Mesenchymal stem cell (in vitro differentiated cells and primary cell): Measurements from ENCODE around the gene TEX54.
"Not testable (repeated sequence)": the region's sequence is repeated elsewhere in the genome, so short reads cannot be mapped to it uniquely, and the experiment has no call there.

Source experiments
- DNase-seq: peaks from one replicate; pipeline ENCODE4 v3.0.0-alpha.2; 2013
- H2AFZ ChIP-seq: one replicate; pipeline ENCODE4 v1.6.1; 2013; ENCODE audit warnings: low read depth, mild to moderate bottlenecking, control low read depth, inconsistent platforms, low read length, moderate library complexity
- H2AK5ac ChIP-seq: 2 replicates; pipeline ENCODE4 v1.6.1; 2013; ENCODE audit warnings: low read length, moderate library complexity, mild to moderate bottlenecking, inconsistent platforms; ENCODE audit not compliant: severe bottlenecking
- H2BK120ac ChIP-seq: one replicate; pipeline ENCODE4 v1.6.1; 2013; ENCODE audit warnings: low read depth, mild to moderate bottlenecking, inconsistent platforms, low read length, moderate library complexity
- H2BK12ac ChIP-seq, 2 experiments: one replicate each; pipeline ENCODE4 v1.6.1; 2013; ENCODE audit warnings: inconsistent platforms in 2 of 2, low read length in 2 of 2, mild to moderate bottlenecking in 2 of 2, moderate library complexity in 2 of 2, control low read depth in 1 of 2
- H2BK15ac ChIP-seq: one replicate; pipeline ENCODE4 v1.6.1; 2013; ENCODE audit warnings: mild to moderate bottlenecking, low read depth, inconsistent platforms; ENCODE audit not compliant: poor library complexity, severe bottlenecking
- H2BK5ac ChIP-seq: 2 replicates; pipeline ENCODE4 v1.6.1; 2013; ENCODE audit warnings: low read depth, mild to moderate bottlenecking, low read length, control low read depth, inconsistent platforms; ENCODE audit not compliant: poor library complexity, severe bottlenecking
- H3K14ac ChIP-seq, 2 experiments: one replicate each; pipeline ENCODE4 v1.6.1; 2013; ENCODE audit warnings: inconsistent platforms in 2 of 2, low read length in 2 of 2, control low read depth in 1 of 2, mild to moderate bottlenecking in 1 of 2, moderate library complexity in 1 of 2
- H3K18ac ChIP-seq, 2 experiments: one replicate each; pipeline ENCODE4 v1.6.1; 2013; ENCODE audit warnings: inconsistent platforms in 2 of 2, low read length in 2 of 2, control low read depth in 1 of 2, low read depth in 1 of 2, mild to moderate bottlenecking in 1 of 2
- H3K23ac ChIP-seq, 2 experiments: one replicate each; pipeline ENCODE4 v1.6.1; 2013; ENCODE audit warnings: inconsistent platforms in 2 of 2, low read length in 2 of 2, mild to moderate bottlenecking in 2 of 2, moderate library complexity in 2 of 2, control low read depth in 1 of 2
- H3K27ac ChIP-seq: 2 replicates; pipeline ENCODE4 v1.5.1; 2013; ENCODE audit warnings: mild to moderate bottlenecking, moderate library complexity, low read length, control low read depth, inconsistent platforms; ENCODE audit not compliant: poor library complexity, severe bottlenecking
- H3K27me3 ChIP-seq, 2 experiments: 2 replicates each; pipeline versions ENCODE4 v1.6.1 to v1.7.0; 2013; ENCODE audit warnings: low read length in 2 of 2, mild to moderate bottlenecking in 2 of 2, moderate library complexity in 2 of 2, control low read depth in 1 of 2, inconsistent platforms in 1 of 2; ENCODE audit not compliant: control insufficient read depth in 1 of 2, insufficient read depth in 1 of 2
- H3K36me3 ChIP-seq, 2 experiments: 2 replicates each; pipeline versions ENCODE4 v1.6.1 to v1.7.0; 2013; ENCODE audit warnings: low read length in 2 of 2, control low read depth in 1 of 2, inconsistent platforms in 1 of 2, low read depth in 1 of 2, mild to moderate bottlenecking in 1 of 2; ENCODE audit not compliant: insufficient read depth in 2 of 2, control insufficient read depth in 1 of 2
- H3K4ac ChIP-seq, 2 experiments: one replicate each; pipeline ENCODE4 v1.6.1; 2013; ENCODE audit warnings: inconsistent platforms in 2 of 2, low read length in 2 of 2, mild to moderate bottlenecking in 2 of 2, moderate library complexity in 2 of 2, control low read depth in 1 of 2, low read depth in 1 of 2
- H3K4me1 ChIP-seq: 2 replicates; pipeline ENCODE4 v1.6.1; 2013; ENCODE audit warnings: low read depth, low read length, control low read depth; ENCODE audit not compliant: control insufficient read depth, insufficient read depth
- H3K4me2 ChIP-seq: 2 replicates; pipeline ENCODE4 v1.6.1; 2013; ENCODE audit warnings: low read length, mild to moderate bottlenecking, inconsistent platforms; ENCODE audit not compliant: poor library complexity, severe bottlenecking
- H3K4me3 ChIP-seq, 2 experiments: 2 replicates each; pipeline versions ENCODE4 v1.5.1 to v1.7.0; 2013; ENCODE audit warnings: low read length in 2 of 2, mild to moderate bottlenecking in 2 of 2, control low read depth in 1 of 2, low read depth in 1 of 2; ENCODE audit not compliant: insufficient read depth in 1 of 2
- H3K79me1 ChIP-seq: replicated peaks from 2 replicates; pipeline ENCODE4 v1.6.1; 2013; ENCODE audit warnings: mild to moderate bottlenecking, control low read depth, low read length, inconsistent platforms; ENCODE audit not compliant: poor library complexity, severe bottlenecking
- H3K9ac ChIP-seq: 2 replicates; pipeline ENCODE4 v1.7.0; 2013; ENCODE audit warnings: mild to moderate bottlenecking, low read length, moderate library complexity
- H3K9me3 ChIP-seq: 2 replicates; pipeline ENCODE4 v1.7.0; 2013; ENCODE audit warnings: mild to moderate bottlenecking, low read length; ENCODE audit not compliant: control insufficient read depth
- H4K8ac ChIP-seq: one replicate; pipeline ENCODE4 v1.6.1; 2013; ENCODE audit warnings: inconsistent platforms, mild to moderate bottlenecking, low read length, moderate library complexity
- H4K91ac ChIP-seq: one replicate; pipeline ENCODE4 v1.6.1; 2013; ENCODE audit warnings: mild to moderate bottlenecking, low read length, inconsistent platforms
- WGBS: methylation state at CpG from one replicate; pipeline ENCODE4 v1.1.7; 2013; ENCODE audit warnings: mixed read lengths; 5-methylcytosine and 5-hydroxymethylcytosine counted together

The TEX54 gene

DNA sequence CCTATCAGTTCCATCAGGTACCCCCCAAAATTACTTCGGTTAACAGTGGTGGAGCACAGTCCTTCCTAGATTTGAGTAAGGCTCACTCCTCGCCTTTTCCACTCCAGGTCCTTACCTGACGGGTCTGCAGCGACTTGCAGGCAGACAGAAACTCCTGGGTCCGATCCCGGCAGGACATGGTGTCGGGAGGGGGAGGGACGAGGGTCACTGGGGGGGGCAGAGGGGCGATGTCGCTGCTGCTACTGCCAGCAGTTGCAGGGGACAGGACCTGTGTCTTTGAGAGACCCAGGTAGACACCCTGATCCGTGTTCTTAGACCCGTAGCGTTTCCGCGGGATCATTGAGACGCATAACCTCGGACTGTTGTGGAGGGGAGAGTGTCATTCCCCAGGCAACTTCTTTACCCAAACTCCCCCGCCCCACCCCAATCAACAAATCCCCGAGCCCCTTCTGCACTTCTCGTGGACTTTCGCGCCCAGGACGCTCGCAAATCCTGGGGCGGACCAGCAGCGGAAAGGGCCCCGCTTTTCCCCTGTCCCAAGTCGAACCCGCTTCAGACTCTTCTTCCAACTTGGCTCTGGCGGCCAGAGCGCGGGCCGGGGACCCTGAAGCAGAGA lies 1.6 kb downstream of the TEX54 start:
- Histone ChIP-seq H3K27ac (peak overlapping the region; percentile 79), H2BK15ac (no peak overlapping the region), H2BK12ac (peak overlapping the region in 1 of 2 experiments; percentile 17), H3K4me3 (peak overlapping the region; percentile 68 to 98), H2BK5ac (no peak overlapping the region), H3K18ac (peak overlapping the region; percentile 69 to 71), H3K4me1 (peaks cover 17% of the 10 kb centered on the region), H3K36me3 (peaks cover 50 to 52% of the 10 kb centered on the region in 2 experiments), H2AFZ (no peak overlapping the region), H3K9me3 (no peaks in the 10 kb centered on the region), H4K91ac (no peak overlapping the region), H3K79me1 (peaks cover 19% of the 10 kb centered on the region), H3K9ac (peak overlapping the region; percentile 98), H2AK5ac (no peak overlapping the region), H3K14ac (peak overlapping the region in 1 of 2 experiments; percentile 31), H3K27me3 (no peaks in the 10 kb centered on the region), H3K4ac (peak overlapping the region; percentile 19 to 25), H3K4me2 (peak overlapping the region; percentile 91), H2BK120ac (peak overlapping the region; percentile 77), H3K23ac (peak overlapping the region in 1 of 2 experiments; percentile 87), H4K8ac (no peak overlapping the region)
- WGBS = 0% methylated on average over 25 of the region's 33 CpGs
- no peak for DNase-seq

DNA sequence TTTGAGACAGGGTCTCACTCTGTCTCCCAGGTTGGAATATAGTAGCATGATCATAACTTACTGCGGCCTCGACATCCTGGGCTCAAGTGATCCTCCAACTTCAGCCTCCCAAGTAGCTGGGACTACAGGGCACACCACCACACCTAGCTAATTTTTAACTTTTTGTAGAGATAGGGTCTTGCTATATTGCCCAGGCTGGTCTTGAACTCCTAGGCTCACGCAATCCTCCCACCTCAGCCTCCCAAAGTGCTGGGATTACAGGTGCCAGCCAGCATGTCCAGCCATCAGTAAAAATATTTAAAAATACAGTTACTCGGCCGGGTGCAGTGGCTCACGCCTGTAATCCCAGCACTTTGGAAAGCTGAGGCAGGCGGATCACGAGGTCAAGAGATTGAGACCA lies 4.5 kb downstream of the TEX54 start:
- Histone ChIP-seq H3K4me1 (peaks cover 15% of the 10 kb centered on the region), H3K79me1 (peaks cover 21% of the 10 kb centered on the region), H3K36me3 (peaks cover 53 to 54% of the 10 kb centered on the region in 2 experiments)
- not testable (repeated sequence) for H2AFZ ChIP-seq, H3K4ac ChIP-seq, H3K27me3 ChIP-seq, H2BK15ac ChIP-seq, DNase-seq, H3K23ac ChIP-seq, H3K18ac ChIP-seq, H2AK5ac ChIP-seq, H3K4me3 ChIP-seq, H3K9me3 ChIP-seq, H2BK5ac ChIP-seq, H3K9ac ChIP-seq, H4K91ac ChIP-seq, H3K27ac ChIP-seq, H3K14ac ChIP-seq, H2BK12ac ChIP-seq, H3K4me2 ChIP-seq, H2BK120ac ChIP-seq, H4K8ac ChIP-seq
- WGBS = 96% methylated on average over 8 of the region's 8 CpGs

DNA sequence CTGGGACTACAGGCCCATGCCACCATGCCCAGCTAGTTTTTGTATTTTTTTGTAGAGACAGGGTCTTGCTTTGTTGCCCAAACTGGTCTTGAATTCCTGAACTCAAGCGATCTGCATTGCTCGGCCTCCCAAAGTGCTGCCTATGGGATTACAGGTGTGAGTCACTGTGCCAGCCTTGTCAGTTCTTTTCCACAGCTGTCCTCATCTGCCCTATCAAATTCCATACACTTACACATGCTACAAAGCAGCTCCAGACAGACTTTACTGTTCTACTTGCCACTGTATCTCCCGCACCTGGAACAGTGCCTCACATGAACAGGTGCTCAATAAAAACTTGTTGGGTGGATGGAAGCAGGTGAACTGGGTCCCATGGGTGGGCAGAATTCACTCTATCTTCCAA lies 9.0 kb downstream of the TEX54 start:
- Histone ChIP-seq H3K23ac (no peak overlapping the region), H2BK12ac (no peak overlapping the region), H3K27ac (no peak overlapping the region), H2AK5ac (no peak overlapping the region), H2BK120ac (no peak overlapping the region), H3K27me3 (no peaks in the 10 kb centered on the region), H3K14ac (no peak overlapping the region), H2BK15ac (no peak overlapping the region), H3K18ac (no peak overlapping the region), H3K79me1 (peaks cover 22% of the 10 kb centered on the region), H2AFZ (no peak overlapping the region), H3K4me3 (no peak overlapping the region), H3K9ac (no peak overlapping the region), H4K91ac (no peak overlapping the region), H3K4me1 (peaks cover 2% of the 10 kb centered on the region), H3K4ac (no peak overlapping the region), H2BK5ac (no peak overlapping the region), H3K9me3 (no peaks in the 10 kb centered on the region), H3K36me3 (peaks cover 80 to 87% of the 10 kb centered on the region in 2 experiments), H3K4me2 (no peak overlapping the region), H4K8ac (no peak overlapping the region)
- DNase-seq = no peak
- 96% methylated on average over 3 of the region's 3 CpGs for WGBS

DNA sequence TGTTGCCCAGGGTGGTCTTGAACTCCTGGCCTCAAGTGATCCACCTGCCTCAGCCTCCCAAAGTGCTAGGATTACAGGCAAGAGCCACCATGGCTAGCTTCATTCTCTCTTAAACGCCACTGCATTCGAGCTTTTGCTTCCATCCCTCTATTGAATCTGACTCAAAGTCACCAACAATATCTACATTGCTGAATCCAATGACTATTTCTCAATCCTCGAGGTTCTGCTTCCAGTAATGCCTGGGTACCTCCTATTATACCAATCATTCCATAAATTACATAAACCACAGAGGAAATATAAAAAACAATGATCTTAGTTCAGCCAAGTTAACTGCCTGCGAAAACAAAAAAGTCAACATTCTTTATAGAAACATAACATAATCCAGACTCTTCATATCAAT lies 15.5 kb downstream of the TEX54 start:
- H3K23ac ChIP-seq = no peak overlapping the region
- H2BK5ac ChIP-seq = no peak overlapping the region
- H3K27ac ChIP-seq = no peak overlapping the region
- no peak overlapping the region for H3K9ac ChIP-seq
- no peak overlapping the region for H4K91ac ChIP-seq
- H3K4ac ChIP-seq = no peak overlapping the region
- H3K36me3 ChIP-seq = peaks cover 42 to 86% of the 10 kb centered on the region in 2 experiments
- H3K4me3 ChIP-seq = no peak overlapping the region
- H3K9me3 ChIP-seq = no peaks in the 10 kb centered on the region
- H3K14ac ChIP-seq = no peak overlapping the region
- H3K79me1 ChIP-seq = no peaks in the 10 kb centered on the region
- 98% methylated on average over 4 of the region's 4 CpGs for WGBS
- H2BK120ac ChIP-seq = no peak overlapping the region
- H2AFZ ChIP-seq = no peak overlapping the region
- H3K18ac ChIP-seq = no peak overlapping the region
- H2BK12ac ChIP-seq = no peak overlapping the region
- H4K8ac ChIP-seq = no peak overlapping the region
- H2BK15ac ChIP-seq = no peak overlapping the region
- H3K4me1 ChIP-seq = no peaks in the 10 kb centered on the region
- no peaks in the 10 kb centered on the region for H3K27me3 ChIP-seq
- no peak overlapping the region for H2AK5ac ChIP-seq
- no peak for DNase-seq
- H3K4me2 ChIP-seq = no peak overlapping the region
